ENCODE data around the gene TMEM123.

The TMEM123 gene

DNA sequence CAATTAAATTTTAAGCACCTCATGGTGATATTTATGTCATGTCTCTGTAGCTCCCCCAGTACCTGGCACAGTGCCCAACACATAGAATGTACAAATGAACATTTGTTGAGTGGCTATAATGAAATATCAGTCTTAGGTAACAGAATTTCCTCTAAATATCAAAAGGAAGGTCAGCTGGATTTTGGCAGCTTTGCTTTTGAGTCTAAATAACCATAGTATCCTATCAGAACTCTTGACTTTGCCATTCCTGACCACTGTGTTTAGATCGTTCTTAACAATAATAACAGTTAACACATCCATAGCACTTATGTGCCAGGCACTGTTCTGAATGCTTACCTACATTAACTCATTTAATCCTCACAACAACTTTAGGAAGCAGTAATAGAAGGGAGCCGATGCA is 26.6 kb downstream of the TMEM123 start:
- DNase-seq (ENCODE audit: low spot score) = no peak

GRCh38 chr11:102423936-102424335 is 28.6 kb downstream of the TMEM123 start:
- DNase-seq (ENCODE audit: low spot score) = no peak

DNA sequence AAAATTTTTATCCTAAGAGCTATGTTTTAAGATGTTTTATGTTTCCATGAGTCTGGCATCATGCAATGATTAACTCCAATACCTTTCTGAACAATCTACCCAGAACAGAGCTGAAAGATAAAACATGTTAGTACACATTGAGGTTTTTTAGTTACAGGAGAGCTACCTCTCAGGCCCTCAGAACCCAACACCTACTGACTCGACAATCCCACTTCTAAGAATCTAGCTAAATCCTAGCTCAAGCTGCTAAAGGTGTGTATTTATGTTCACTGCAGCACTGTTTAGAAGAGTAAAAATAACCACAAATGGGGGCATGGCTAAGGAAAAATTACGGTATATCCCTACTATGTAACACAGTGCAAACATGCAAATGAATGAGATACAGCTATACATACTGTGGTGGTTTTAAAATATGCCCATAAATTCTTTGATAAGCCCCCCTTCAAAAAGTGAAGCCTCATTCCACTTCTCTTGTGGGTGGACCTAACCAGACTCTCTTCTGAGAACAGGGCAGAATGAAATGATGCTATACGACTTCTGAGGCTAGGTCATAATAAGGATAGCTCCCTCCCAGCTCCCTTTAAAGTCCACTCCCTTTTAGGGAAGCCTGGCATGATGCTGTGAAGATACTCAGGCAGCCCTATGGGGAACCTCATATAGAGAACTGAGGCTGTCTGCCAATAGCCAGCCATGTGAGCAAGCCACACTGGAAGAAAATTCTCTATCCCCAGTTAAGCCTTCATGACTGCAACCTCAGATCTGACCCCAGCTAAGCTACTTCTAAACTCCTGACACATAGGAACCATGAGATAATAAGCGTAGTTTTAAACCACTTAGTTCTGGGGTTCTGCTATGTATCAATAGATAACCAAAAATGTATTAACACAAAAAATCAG is 29.5 kb downstream of the TMEM123 start:
- no peak for DNase-seq (ENCODE audit: low spot score)

DNA sequence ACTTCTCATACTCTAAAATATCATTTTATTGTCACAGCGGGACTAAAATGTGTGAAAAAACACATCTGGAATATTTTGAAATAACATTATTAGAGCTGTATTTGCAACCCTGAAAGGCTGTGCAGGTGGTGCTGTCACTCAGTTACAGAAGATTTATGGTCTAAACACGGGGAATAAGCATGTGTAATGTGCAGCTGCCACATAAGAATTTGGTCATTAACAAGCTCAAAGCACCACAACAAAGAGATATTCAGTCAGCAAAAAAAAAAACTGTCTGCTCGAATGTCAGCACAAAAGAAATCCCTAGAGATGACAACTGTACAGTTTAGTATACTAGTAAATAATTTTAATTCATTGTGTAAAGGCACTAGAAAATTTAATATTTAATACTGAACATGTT is 31.3 kb downstream of the TMEM123 start:
- DNase-seq (ENCODE audit: low spot score) = no peak

- no peak for DNase-seq (ENCODE audit: low spot score)
Observed at GRCh38 chr11:102420547-102420946, 32.0 kb downstream of the TMEM123 start.

DNA sequence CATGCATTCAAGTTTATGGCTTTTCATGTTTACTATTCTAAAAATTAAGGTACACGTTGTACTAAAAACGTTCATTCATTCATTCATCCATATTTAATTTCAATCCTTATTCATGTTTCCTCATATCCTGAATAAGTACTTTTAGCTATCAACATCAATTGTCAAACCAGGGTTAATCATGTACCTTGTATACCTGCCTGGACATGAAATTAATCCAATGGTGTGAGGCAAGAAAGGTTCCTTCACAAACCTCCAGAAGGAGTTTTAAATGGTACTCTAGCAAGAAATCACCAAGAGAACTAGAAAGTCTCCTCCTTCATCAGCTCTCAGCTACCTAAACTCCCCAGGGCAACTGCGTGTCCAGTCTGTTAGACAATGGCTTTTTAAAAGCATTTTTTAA is 33.4 kb downstream of the TMEM123 start:
- no peak for DNase-seq (ENCODE audit: low spot score)

- no peak for DNase-seq (ENCODE audit: low spot score)
Observed at GRCh38 chr11:102416976-102417375, 35.6 kb downstream of the TMEM123 start.

DNA sequence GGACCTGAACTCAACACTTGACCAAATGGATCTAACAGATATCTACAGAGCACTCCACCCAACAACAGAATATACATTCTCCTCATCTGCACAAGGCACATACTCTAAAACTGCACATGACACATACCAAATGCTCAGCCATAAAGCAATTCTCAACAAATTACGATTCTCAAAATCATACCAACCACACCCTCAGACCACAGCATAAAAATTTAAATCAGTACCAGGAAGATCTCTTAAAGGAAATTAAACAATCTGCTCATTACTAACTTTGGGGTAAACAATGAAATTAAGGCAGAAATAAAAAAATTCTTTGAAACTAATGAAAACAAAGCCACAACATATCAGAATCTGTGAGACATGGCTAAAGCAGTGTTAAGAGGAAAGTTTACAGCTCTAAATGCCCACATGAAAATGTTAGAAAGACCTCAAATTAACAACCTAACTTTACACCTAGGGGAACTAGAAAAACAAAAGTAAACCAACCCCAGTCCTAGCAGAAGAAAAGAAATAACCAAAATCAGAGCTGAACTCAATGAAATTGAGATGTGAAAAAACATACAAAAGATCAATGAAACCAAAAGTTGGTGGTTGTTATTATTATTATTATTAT is 37.2 kb downstream of the TMEM123 start:
- no peak for DNase-seq (ENCODE audit: low spot score)

DNA sequence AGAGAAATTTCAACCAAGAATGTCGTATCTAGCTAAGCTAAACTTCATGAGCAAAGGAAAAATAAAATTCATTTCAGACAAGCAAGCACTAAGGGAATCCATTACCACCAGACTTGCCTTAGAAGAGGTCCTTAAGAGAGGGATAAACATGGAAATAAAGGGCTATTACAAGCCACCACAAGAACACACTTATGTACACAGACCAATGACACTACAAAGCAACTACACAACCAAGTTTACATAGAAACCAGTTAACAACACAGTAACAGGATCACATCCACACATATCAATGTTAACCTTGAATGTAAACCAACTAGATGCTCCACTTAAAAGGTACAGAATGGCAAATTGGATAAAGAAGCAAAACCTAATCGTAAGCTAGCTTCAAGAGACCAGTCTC is 38.0 kb downstream of the TMEM123 start:
- DNase-seq (ENCODE audit: low spot score) = no peak

- no peak for DNase-seq (ENCODE audit: low spot score)
Observed at GRCh38 chr11:102413497-102413896, 39.1 kb downstream of the TMEM123 start.

- no peak for DNase-seq (ENCODE audit: low spot score)
Observed at GRCh38 chr11:102411142-102411541, 41.4 kb downstream of the TMEM123 start.

GRCh38 chr11:102410382-102410784 is 42.2 kb downstream of the TMEM123 start:
- no peak for DNase-seq (ENCODE audit: low spot score)

GRCh38 chr11:102408339-102408738 is 44.2 kb downstream of the TMEM123 start:
- no peak for DNase-seq (ENCODE audit: low spot score)

DNA sequence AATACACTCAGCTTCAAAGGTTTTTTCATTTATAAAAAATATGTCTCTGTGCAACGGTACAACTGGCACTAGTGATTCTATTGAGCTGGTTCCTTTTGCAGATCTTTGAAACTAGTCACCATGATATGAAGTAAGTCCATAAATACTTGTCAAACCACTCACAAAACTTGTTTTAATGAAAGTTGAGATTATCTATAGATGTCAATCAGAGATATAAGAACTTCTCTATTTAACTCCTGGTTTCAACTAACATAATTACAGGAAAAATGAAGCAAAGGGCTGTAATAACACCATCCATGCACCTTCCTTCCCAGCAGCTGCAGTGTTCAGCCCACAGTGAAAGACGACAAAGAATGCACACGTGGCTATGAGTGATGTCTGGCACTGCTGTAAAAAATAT is 44.7 kb downstream of the TMEM123 start:
- no peak for DNase-seq (ENCODE audit: low spot score)

DNA sequence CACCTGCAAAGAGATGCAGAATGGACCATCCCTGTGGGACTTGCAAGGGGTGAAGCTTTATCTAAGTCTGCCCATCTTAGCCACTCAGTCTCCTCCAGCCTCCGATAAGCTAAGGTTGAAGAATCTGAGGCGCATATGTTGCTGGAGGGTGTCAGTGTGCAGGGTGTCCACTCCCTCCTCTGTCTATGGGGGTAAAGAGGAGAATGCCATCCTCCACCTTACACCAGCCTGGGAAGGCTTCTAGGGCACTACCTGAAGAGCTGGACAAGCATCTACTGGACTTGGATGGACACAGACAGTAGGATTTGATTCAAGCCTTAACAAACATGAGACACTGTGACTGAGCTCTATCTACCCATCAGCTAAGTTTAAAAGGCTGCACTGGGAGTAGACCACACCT is 46.5 kb downstream of the TMEM123 start:
- no peak for DNase-seq (ENCODE audit: low spot score)

DNA sequence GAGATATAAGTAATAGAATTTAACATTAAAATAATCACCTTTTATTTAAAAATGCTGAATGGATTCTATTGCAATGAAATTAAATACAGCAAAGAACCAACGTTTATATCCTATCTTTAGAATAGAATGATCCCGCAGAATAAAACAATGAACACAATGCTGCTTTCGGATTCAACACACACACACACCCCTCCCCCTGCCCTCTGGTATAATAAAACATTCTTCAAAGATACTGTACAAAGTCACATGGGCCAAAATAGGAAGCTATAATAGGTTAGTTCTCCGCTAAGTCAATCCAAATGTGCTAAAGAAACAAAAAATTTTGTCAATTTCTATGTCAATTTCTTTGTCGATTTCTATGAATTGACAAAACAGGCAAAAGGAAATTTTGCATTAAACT is 47.1 kb downstream of the TMEM123 start:
- no peak for DNase-seq (ENCODE audit: low spot score)

GRCh38 chr11:102402548-102402947 is 50.0 kb downstream of the TMEM123 start:
- no peak for DNase-seq (ENCODE audit: low spot score)

- no peak for DNase-seq (ENCODE audit: low spot score)
Observed at GRCh38 chr11:102401905-102402304, 50.7 kb downstream of the TMEM123 start.

- DNase-seq (ENCODE audit: low spot score) = no peak
Observed at GRCh38 chr11:102400603-102401002, 52.0 kb downstream of the TMEM123 start.

DNA sequence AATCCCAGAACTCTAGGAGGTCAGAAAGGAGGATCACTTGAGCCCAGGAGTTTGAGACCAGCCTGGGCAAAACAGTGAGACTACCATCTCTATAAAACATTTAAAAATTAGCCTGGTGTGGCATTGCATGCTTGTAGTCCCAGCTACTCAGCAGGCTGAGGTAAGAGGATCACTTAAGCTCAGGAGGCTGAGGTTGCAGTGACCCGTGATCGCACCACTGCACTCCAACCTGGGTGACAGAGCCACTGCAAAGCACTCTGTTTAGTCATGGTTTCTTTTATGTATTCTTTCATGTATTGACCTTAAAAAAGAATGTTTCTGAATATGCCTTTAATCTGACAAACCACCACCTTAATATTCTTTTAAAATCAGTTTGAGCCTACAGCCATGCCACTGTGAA is 53.4 kb downstream of the TMEM123 start:
- DNase-seq (ENCODE audit: low spot score) = no peak

DNA sequence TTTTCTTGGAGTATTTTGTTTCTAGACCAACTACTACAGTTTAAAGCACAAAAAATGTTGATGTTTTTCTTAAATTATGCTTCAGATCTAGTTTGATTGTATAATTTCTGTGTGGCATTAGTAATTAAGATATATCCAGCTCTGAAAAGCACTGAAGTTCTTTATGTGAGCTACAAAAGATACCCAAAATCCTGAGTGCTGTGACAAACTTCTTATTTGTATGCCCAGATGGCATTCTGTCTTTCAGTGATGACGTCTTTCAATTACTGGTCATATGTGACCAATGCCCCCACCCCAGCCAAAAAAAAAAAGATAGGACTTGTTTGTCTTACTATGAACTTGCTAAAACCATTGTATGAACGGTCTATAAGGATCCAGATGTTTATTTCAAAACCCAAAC is 54.3 kb downstream of the TMEM123 start:
- no peak for DNase-seq (ENCODE audit: low spot score)

GRCh38 chr11:102396708-102397563 is 55.6 kb downstream of the TMEM123 start:
- no peak for DNase-seq (ENCODE audit: low spot score)

Measured in LoVo (cell line).